IMR-90 (cell line): ENCODE results near the gene CTNNBIP1. TPM values are rescaled to one million over a fixed set of nuclear protein-coding genes. Genes with fewer than 3 reads are reported as not detected.

Experiments used
- ATAC-seq: fragments of 200-7000 bp; cut with Tn5 transposase; 2 replicates; pipeline ENCODE4 v1.9.1; 2020; ENCODE audit warnings: low read depth, mild to moderate bottlenecking, moderate library complexity
- BruUV-seq: library from RNA; stranded (reverse); fragments of 400-500 nt; replicated peaks from 2 replicates; lab custom pipeline; 2021; lab: Mats Ljungman, UMichigan
- CTCF ChIA-PET: fragments of 300-600 bp; formaldehyde crosslinking; extraction: SDS; loops from one replicate; lab custom pipeline; 2021; ENCODE audit warnings: antibody characterized with exemption; lab: Yijun Ruan, JAX
- POLR2A ChIA-PET: fragments of 300-600 bp; sonication (Branson Sonifier 250); formaldehyde crosslinking; loops from one replicate; lab custom pipeline; 2022; ENCODE audit warnings: antibody characterized with exemption; ENCODE audit not compliant: unreplicated experiment; lab: Charles Lee
- DNase-seq: peaks from one replicate; pipeline ENCODE4 v3.0.0; 2013
- H2AFZ ChIP-seq: replicated peaks from 2 replicates; pipeline ENCODE3; 2013; ENCODE audit warnings: low read length, mild to moderate bottlenecking; ENCODE audit not compliant: poor library complexity
- H2AK5ac ChIP-seq: 2 replicates; pipeline ENCODE4 v1.6.1; 2013; ENCODE audit warnings: low read depth, low read length, inconsistent platforms
- H2AK9ac ChIP-seq: replicated peaks from 2 replicates; pipeline ENCODE3; 2013; ENCODE audit warnings: mild to moderate bottlenecking, low read depth, low read length, moderate library complexity; ENCODE audit not compliant: poor library complexity
- H2BK120ac ChIP-seq: 2 replicates; pipeline ENCODE4 v1.6.1; 2013; ENCODE audit warnings: low read depth, low read length, inconsistent platforms
- H2BK15ac ChIP-seq: 3 replicates; pipeline ENCODE4 v1.6.1; 2013; ENCODE audit warnings: low read depth, low read length, inconsistent platforms
- H2BK20ac ChIP-seq: 2 replicates; pipeline ENCODE4 v1.6.1; 2013; ENCODE audit warnings: low read depth, mild to moderate bottlenecking, inconsistent platforms, low read length, moderate library complexity
- H2BK5ac ChIP-seq: 2 replicates; pipeline ENCODE4 v1.6.1; 2013; ENCODE audit warnings: mild to moderate bottlenecking, low read depth, low read length, inconsistent platforms; ENCODE audit not compliant: poor library complexity, severe bottlenecking
- H3K14ac ChIP-seq: replicated peaks from 2 replicates; pipeline ENCODE4 v1.6.1; 2013; ENCODE audit warnings: low read depth, low read length, inconsistent platforms
- H3K18ac ChIP-seq: 2 replicates; pipeline ENCODE4 v1.6.1; 2013; ENCODE audit warnings: low read depth, low read length, control low read depth
- H3K23ac ChIP-seq: 2 replicates; pipeline ENCODE4 v1.6.1; 2013; ENCODE audit warnings: low read depth, low read length, inconsistent platforms
- H3K27ac ChIP-seq: 2 replicates; pipeline ENCODE4 v1.5.1; 2013; ENCODE audit warnings: mild to moderate bottlenecking, control low read depth, low read length; ENCODE audit not compliant: insufficient read depth
- H3K27me3 ChIP-seq: 2 replicates; pipeline ENCODE4 v1.6.1; 2013; ENCODE audit warnings: low read length; ENCODE audit not compliant: control insufficient read depth, insufficient read depth
- H3K36me3 ChIP-seq: 2 replicates; pipeline ENCODE4 v1.6.1; 2013; ENCODE audit warnings: low read length, mixed read lengths; ENCODE audit not compliant: control insufficient read depth, insufficient read depth
- H3K4ac ChIP-seq: 2 replicates; pipeline ENCODE4 v1.6.1; 2013; ENCODE audit warnings: low read depth, low read length, inconsistent platforms
- H3K4me1 ChIP-seq: 2 replicates; pipeline ENCODE4 v1.6.1; 2013; ENCODE audit warnings: low read length, mixed read lengths; ENCODE audit not compliant: control insufficient read depth, insufficient read depth
- H3K4me2 ChIP-seq: 2 replicates; pipeline ENCODE4 v1.6.1; 2013; ENCODE audit warnings: low read depth, mild to moderate bottlenecking, control low read depth, low read length, moderate library complexity
- H3K4me3 ChIP-seq: 2 replicates; pipeline ENCODE4 v1.5.1; 2013; ENCODE audit warnings: low read depth, mild to moderate bottlenecking, control low read depth, low read length, moderate library complexity; ENCODE audit not compliant: insufficient read depth
- H3K56ac ChIP-seq: 2 replicates; pipeline ENCODE4 v1.6.1; 2013; ENCODE audit warnings: low read length, inconsistent platforms; ENCODE audit not compliant: insufficient read depth; ENCODE audit errors: extremely low read depth
- H3K79me1 ChIP-seq, 2 experiments: 2 replicates each; pipeline ENCODE4 v1.6.1; 2013; ENCODE audit warnings: low read length in 2 of 2, inconsistent platforms in 1 of 2, low read depth in 1 of 2
- H3K9ac ChIP-seq: 2 replicates; pipeline ENCODE4 v1.6.1; 2013; ENCODE audit warnings: low read depth, low read length, control low read depth
- H3K9me1 ChIP-seq: 2 replicates; pipeline ENCODE4 v1.6.1; 2013; ENCODE audit warnings: low read length, inconsistent platforms; ENCODE audit not compliant: insufficient read depth
- H3K9me3 ChIP-seq: 2 replicates; pipeline ENCODE4 v1.6.1; 2013; ENCODE audit warnings: low read length; ENCODE audit not compliant: control insufficient read depth, insufficient read depth
- H4K20me1 ChIP-seq: 2 replicates; pipeline ENCODE4 v1.6.1; 2013; ENCODE audit warnings: low read length, inconsistent platforms; ENCODE audit not compliant: insufficient read depth
- H4K5ac ChIP-seq: 2 replicates; pipeline ENCODE4 v1.6.1; 2013; ENCODE audit warnings: mild to moderate bottlenecking, low read depth, low read length, control low read depth
- H4K8ac ChIP-seq, 2 experiments: 2 replicates each; pipeline ENCODE4 v1.6.1; 2013; ENCODE audit warnings: low read depth in 2 of 2, low read length in 2 of 2, control low read depth in 1 of 2, inconsistent platforms in 1 of 2
- H4K91ac ChIP-seq: 2 replicates; pipeline ENCODE4 v1.6.1; 2013; ENCODE audit warnings: low read depth, low read length, inconsistent platforms; ENCODE audit not compliant: insufficient read depth
- CEBPB ChIP-seq: IDR thresholded peaks from 2 replicates; pipeline ENCODE4 v1.6.1; 2012; ENCODE audit warnings: low read depth, low read length, improper control_type of control experiment
- CHD1 ChIP-seq: IDR thresholded peaks from 2 replicates; pipeline ENCODE4 v1.6.1; 2012; ENCODE audit warnings: low read depth, low read length, improper control_type of control experiment
- CTCF ChIP-seq: conservative IDR thresholded peaks from 2 replicates; pipeline ENCODE4 v1.5.1; 2012; ENCODE audit warnings: mild to moderate bottlenecking, low read depth, low read length, improper control_type of control experiment
- ELK1 ChIP-seq: fragments of 150-350 bp; IDR thresholded peaks from 2 replicates; pipeline ENCODE4 v1.6.1; 2016; ENCODE audit warnings: low read depth, mild to moderate bottlenecking, low read length, moderate library complexity, borderline replicate concordance
- FOS ChIP-seq: fragments of 150-350 bp; IDR thresholded peaks from 2 replicates; pipeline ENCODE4 v1.6.1; 2016; ENCODE audit warnings: low read depth, low read length
- NFE2L2 ChIP-seq: fragments of 150-350 bp; IDR thresholded peaks from 2 replicates; pipeline ENCODE4 v1.6.1; 2016; ENCODE audit warnings: low read depth, mild to moderate bottlenecking, low read length
- POLR2A ChIP-seq: IDR thresholded peaks from 2 replicates; pipeline ENCODE4 v1.6.1; 2012; ENCODE audit warnings: mild to moderate bottlenecking, low read depth, low read length
- RAD21 ChIP-seq: IDR thresholded peaks from 2 replicates; pipeline ENCODE4 v1.6.1; 2012; ENCODE audit warnings: low read length, improper control_type of control experiment
- RCOR1 ChIP-seq: IDR thresholded peaks from 2 replicates; pipeline ENCODE4 v1.6.1; 2012; ENCODE audit warnings: mild to moderate bottlenecking, low read length, improper control_type of control experiment; ENCODE audit not compliant: insufficient replicate concordance
- RFX5 ChIP-seq: IDR thresholded peaks from 2 replicates; pipeline ENCODE4 v1.8.0; 2012; ENCODE audit warnings: low read depth, mild to moderate bottlenecking, low read length, moderate library complexity
- SMC3 ChIP-seq: fragments of 150-350 bp; IDR thresholded peaks from 2 replicates; pipeline ENCODE4 v1.6.1; 2016; ENCODE audit warnings: low read depth, mild to moderate bottlenecking, antibody characterized with exemption, low read length, moderate library complexity
- USF2 ChIP-seq: fragments of 150-350 bp; IDR thresholded peaks from 2 replicates; pipeline ENCODE4 v1.6.1; 2017; ENCODE audit warnings: mild to moderate bottlenecking, antibody characterized with exemption, low read length, low read depth
- WGBS, 2 experiments: methylation state at CpG; one replicate each; pipeline versions ENCODE4 v1.1.5 to v1.1.7; 2013; ENCODE audit warnings: missing lambda C conversion rate in 2 of 2; ENCODE audit not compliant: insufficient read length in 1 of 2; ENCODE audit errors: extremely low coverage in 2 of 2; 5-methylcytosine and 5-hydroxymethylcytosine counted together
- dilution Hi-C: fragments of 300-500 bp; cut with HindIII; formaldehyde crosslinking; loops from one replicate; pipeline ENCODE4 v1.14.3; 2018; ENCODE audit warnings: low sequenced_read_pairs; ENCODE audit not compliant: unreplicated experiment
- in situ Hi-C: fragments of 300-500 bp; cut with MboI; formaldehyde crosslinking; loops from 3 replicates; pipeline ENCODE4 v1.14.3; 2019; ENCODE audit warnings: low sequenced_read_pairs, inconsistent platforms, mixed read lengths
- intact Hi-C: fragments of 100-400 bp; cut with micrococcal nuclease; formaldehyde crosslinking; loops from 2 replicates; pipeline ENCODE4 v1.10.0; 2022
- polyA plus RNA-seq, 3 experiments: library from polyadenylated mRNA; depleted of rRNA; stranded (reverse); fragments of >200 nt; gene quantifications; 2 replicates each; pipeline ENCODE4 v1.2.3, GENCODE V29; 2012; ENCODE audit warnings: low replicate concordance in 1 of 3
- total RNA-seq: library from RNA; depleted of rRNA; stranded (reverse); fragments of >200 nt; gene quantifications from 2 replicates; pipeline ENCODE4 v1.2.3, GENCODE V29; 2012

The CTNNBIP1 gene
- total and polyA plus RNA-seq, 2 of the 4 experiments (the other 2 are of a cell fraction), result 24.7 to 28.5 TPM

- Histone ChIP-seq H2AK9ac (no peak overlapping the region), H3K36me3 (peaks cover 10% of the 10 kb centered on the region), H3K4ac (no peak overlapping the region), H3K18ac (no peak overlapping the region), H3K27ac (no peak overlapping the region), H2AFZ (no peak overlapping the region), H3K23ac (no peak overlapping the region), H3K9ac (no peak overlapping the region), H4K5ac (no peak overlapping the region), H3K79me1 (no peaks in the 10 kb centered on the region; a peak in 1 of 4 replicates), H3K27me3 (no peaks in the 10 kb centered on the region), H4K20me1 (no peaks in the 10 kb centered on the region), H2BK20ac (no peak overlapping the region), H2BK15ac (no peak overlapping the region), H3K9me3 (no peaks in the 10 kb centered on the region), H2BK5ac (no peak overlapping the region), H2AK5ac (no peak overlapping the region), H3K14ac (no peak overlapping the region), H3K4me1 (peaks cover 1% of the 10 kb centered on the region), H3K4me3 (no peak overlapping the region), H3K4me2 (no peak overlapping the region), H3K56ac (no peak overlapping the region), H4K8ac (no peak overlapping the region), H3K9me1 (no peaks in the 10 kb centered on the region; the same call in 1 of the 2 replicates), H4K91ac (no peak overlapping the region), H2BK120ac (no peak overlapping the region)
- TF ChIP-seq FOS (no peak), CHD1 (no peak), CEBPB (no peak), USF2 (no peak), ELK1 (no peak), CTCF (no peak), RFX5 (no peak), POLR2A (no peak), RAD21 (no peak), NFE2L2 (no peak), SMC3 (no peak), RCOR1 (no peak)
- BruUV-seq, result no TSS peak
- intact Hi-C loops (no loop called here), dilution Hi-C loops (no loop called here), in situ Hi-C loops (no loop called here)
- CTCF ChIA-PET, result no interaction called here
- ATAC-seq (no peak), DNase-seq (no peak)
- WGBS, 2 experiments, result no CpG with 5 or more reads among the region's 1 CpG
- POLR2A ChIA-PET, result no interaction called here
These were observed 54.9 kb downstream of the CTNNBIP1 start for GRCh38 chr1:9855186-9855585.
